Prostate gland (tissue), 2 donors: ENCODE data around the gene GLDC.

Source experiments
- CTCF ChIP-seq, 4 experiments: fragments of 200-600 bp in 2 of 4; fragments of 450-650 bp in 2 of 4; sonication (generic) in 2 of 4; IDR thresholded peaks; 1 replicate in 3 of 4; 2 replicates in 1 of 4; pipeline ENCODE4 v1.5.1; 2016 to 2019; ENCODE audit warnings: antibody characterized with exemption in 4 of 4, mild to moderate bottlenecking in 2 of 4, moderate library complexity in 2 of 4
- POLR2AphosphoS5 ChIP-seq: sonication (generic); formaldehyde crosslinking; IDR thresholded peaks from one replicate; pipeline ENCODE4 v1.6.1; 2017; ENCODE audit warnings: antibody characterized with exemption

- TF ChIP-seq POLR2AphosphoS5 (no peak), CTCF (IDR thresholded peaks at IDR 0.05) (no peak)
Measured at GRCh38 chr9:6488395-6488794, 157.1 kb downstream of the GLDC start.
